Mesenchymal stem cell (in vitro differentiated cells and primary cell): Measurements from ENCODE around the gene PPEF1.

ENCODE experiments used
- DNase-seq: peaks from one replicate; pipeline ENCODE4 v3.0.0-alpha.2; 2013
- H2AFZ ChIP-seq: one replicate; pipeline ENCODE4 v1.6.1; 2013; ENCODE audit warnings: low read depth, mild to moderate bottlenecking, control low read depth, inconsistent platforms, low read length, moderate library complexity
- H2AK5ac ChIP-seq: 2 replicates; pipeline ENCODE4 v1.6.1; 2013; ENCODE audit warnings: low read length, moderate library complexity, mild to moderate bottlenecking, inconsistent platforms; ENCODE audit not compliant: severe bottlenecking
- H2BK120ac ChIP-seq: one replicate; pipeline ENCODE4 v1.6.1; 2013; ENCODE audit warnings: low read depth, mild to moderate bottlenecking, inconsistent platforms, low read length, moderate library complexity
- H2BK12ac ChIP-seq, 2 experiments: one replicate each; pipeline ENCODE4 v1.6.1; 2013; ENCODE audit warnings: inconsistent platforms in 2 of 2, low read length in 2 of 2, mild to moderate bottlenecking in 2 of 2, moderate library complexity in 2 of 2, control low read depth in 1 of 2
- H2BK15ac ChIP-seq: one replicate; pipeline ENCODE4 v1.6.1; 2013; ENCODE audit warnings: mild to moderate bottlenecking, low read depth, inconsistent platforms; ENCODE audit not compliant: poor library complexity, severe bottlenecking
- H2BK5ac ChIP-seq: 2 replicates; pipeline ENCODE4 v1.6.1; 2013; ENCODE audit warnings: low read depth, mild to moderate bottlenecking, low read length, control low read depth, inconsistent platforms; ENCODE audit not compliant: poor library complexity, severe bottlenecking
- H3K14ac ChIP-seq, 2 experiments: one replicate each; pipeline ENCODE4 v1.6.1; 2013; ENCODE audit warnings: inconsistent platforms in 2 of 2, low read length in 2 of 2, control low read depth in 1 of 2, mild to moderate bottlenecking in 1 of 2, moderate library complexity in 1 of 2
- H3K18ac ChIP-seq, 2 experiments: one replicate each; pipeline ENCODE4 v1.6.1; 2013; ENCODE audit warnings: inconsistent platforms in 2 of 2, low read length in 2 of 2, control low read depth in 1 of 2, low read depth in 1 of 2, mild to moderate bottlenecking in 1 of 2
- H3K23ac ChIP-seq, 2 experiments: one replicate each; pipeline ENCODE4 v1.6.1; 2013; ENCODE audit warnings: inconsistent platforms in 2 of 2, low read length in 2 of 2, mild to moderate bottlenecking in 2 of 2, moderate library complexity in 2 of 2, control low read depth in 1 of 2
- H3K27ac ChIP-seq: 2 replicates; pipeline ENCODE4 v1.5.1; 2013; ENCODE audit warnings: mild to moderate bottlenecking, moderate library complexity, low read length, control low read depth, inconsistent platforms; ENCODE audit not compliant: poor library complexity, severe bottlenecking
- H3K27me3 ChIP-seq, 2 experiments: 2 replicates each; pipeline versions ENCODE4 v1.6.1 to v1.7.0; 2013; ENCODE audit warnings: low read length in 2 of 2, mild to moderate bottlenecking in 2 of 2, moderate library complexity in 2 of 2, control low read depth in 1 of 2, inconsistent platforms in 1 of 2; ENCODE audit not compliant: control insufficient read depth in 1 of 2, insufficient read depth in 1 of 2
- H3K36me3 ChIP-seq, 2 experiments: 2 replicates each; pipeline versions ENCODE4 v1.6.1 to v1.7.0; 2013; ENCODE audit warnings: low read length in 2 of 2, control low read depth in 1 of 2, inconsistent platforms in 1 of 2, low read depth in 1 of 2, mild to moderate bottlenecking in 1 of 2; ENCODE audit not compliant: insufficient read depth in 2 of 2, control insufficient read depth in 1 of 2
- H3K4ac ChIP-seq, 2 experiments: one replicate each; pipeline ENCODE4 v1.6.1; 2013; ENCODE audit warnings: inconsistent platforms in 2 of 2, low read length in 2 of 2, mild to moderate bottlenecking in 2 of 2, moderate library complexity in 2 of 2, control low read depth in 1 of 2, low read depth in 1 of 2
- H3K4me1 ChIP-seq: 2 replicates; pipeline ENCODE4 v1.6.1; 2013; ENCODE audit warnings: low read depth, low read length, control low read depth; ENCODE audit not compliant: control insufficient read depth, insufficient read depth
- H3K4me2 ChIP-seq: 2 replicates; pipeline ENCODE4 v1.6.1; 2013; ENCODE audit warnings: low read length, mild to moderate bottlenecking, inconsistent platforms; ENCODE audit not compliant: poor library complexity, severe bottlenecking
- H3K4me3 ChIP-seq, 2 experiments: 2 replicates each; pipeline versions ENCODE4 v1.5.1 to v1.7.0; 2013; ENCODE audit warnings: low read length in 2 of 2, mild to moderate bottlenecking in 2 of 2, control low read depth in 1 of 2, low read depth in 1 of 2; ENCODE audit not compliant: insufficient read depth in 1 of 2
- H3K79me1 ChIP-seq: replicated peaks from 2 replicates; pipeline ENCODE4 v1.6.1; 2013; ENCODE audit warnings: mild to moderate bottlenecking, control low read depth, low read length, inconsistent platforms; ENCODE audit not compliant: poor library complexity, severe bottlenecking
- H3K9ac ChIP-seq: 2 replicates; pipeline ENCODE4 v1.7.0; 2013; ENCODE audit warnings: mild to moderate bottlenecking, low read length, moderate library complexity
- H3K9me3 ChIP-seq: 2 replicates; pipeline ENCODE4 v1.7.0; 2013; ENCODE audit warnings: mild to moderate bottlenecking, low read length; ENCODE audit not compliant: control insufficient read depth
- H4K8ac ChIP-seq: one replicate; pipeline ENCODE4 v1.6.1; 2013; ENCODE audit warnings: inconsistent platforms, mild to moderate bottlenecking, low read length, moderate library complexity
- H4K91ac ChIP-seq: one replicate; pipeline ENCODE4 v1.6.1; 2013; ENCODE audit warnings: mild to moderate bottlenecking, low read length, inconsistent platforms
- WGBS: methylation state at CpG from one replicate; pipeline ENCODE4 v1.1.7; 2013; ENCODE audit warnings: mixed read lengths; 5-methylcytosine and 5-hydroxymethylcytosine counted together

PPEF1 gene

DNA sequence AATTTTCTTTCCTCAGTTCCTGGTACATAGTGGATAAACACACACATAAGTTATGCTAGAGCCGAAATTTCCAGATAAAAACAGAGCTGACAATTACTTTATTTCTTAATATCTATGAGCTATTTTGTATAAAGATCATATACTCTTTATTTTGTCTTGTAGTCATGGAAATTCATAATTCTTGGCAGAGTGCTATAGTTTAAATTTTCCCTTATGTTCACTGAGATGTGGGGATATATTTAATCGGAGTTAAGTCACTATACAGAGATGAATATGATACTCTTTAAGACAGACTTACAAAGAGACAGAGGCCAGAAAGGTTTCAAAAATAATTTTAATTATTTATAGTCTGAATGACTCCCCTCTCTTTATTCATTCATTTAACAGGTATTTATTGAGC, 89.7 kb downstream of the PPEF1 start:
- Histone ChIP-seq H3K18ac (no peak overlapping the region), H2BK5ac (no peak overlapping the region), H2AK5ac (no peak overlapping the region), H3K9ac (no peak overlapping the region), H2BK15ac (no peak overlapping the region), H2BK120ac (no peak overlapping the region), H3K4me2 (no peak overlapping the region), H2AFZ (no peak overlapping the region), H4K91ac (no peak overlapping the region), H3K4me1 (no peaks in the 10 kb centered on the region), H4K8ac (no peak overlapping the region), H3K14ac (no peak overlapping the region), H2BK12ac (no peak overlapping the region), H3K23ac (no peak overlapping the region), H3K4me3 (no peak overlapping the region), H3K9me3 (no peaks in the 10 kb centered on the region), H3K79me1 (no peaks in the 10 kb centered on the region), H3K27ac (no peak overlapping the region), H3K27me3 (peaks cover 0 to 9% of the 10 kb centered on the region in 2 experiments), H3K4ac (no peak overlapping the region), H3K36me3 (no peaks in the 10 kb centered on the region)
- WGBS, result no CpG with 5 or more reads among the region's 2 CpGs
- no peak for DNase-seq

GRCh38 chrX:18799911-18800310, 92.5 kb downstream of the PPEF1 start:
- no peaks in the 10 kb centered on the region for H3K36me3 ChIP-seq
- H2BK120ac ChIP-seq, result no peak overlapping the region
- WGBS, result no CpG with 5 or more reads among the region's 2 CpGs
- no peak overlapping the region for H4K91ac ChIP-seq
- no peak overlapping the region for H3K23ac ChIP-seq
- H2BK5ac ChIP-seq, result no peak overlapping the region
- H4K8ac ChIP-seq, result no peak overlapping the region
- H3K18ac ChIP-seq, result no peak overlapping the region
- H2AK5ac ChIP-seq, result no peak overlapping the region
- no peak overlapping the region for H3K4me2 ChIP-seq
- H2AFZ ChIP-seq, result no peak overlapping the region
- no peak overlapping the region for H3K14ac ChIP-seq
- H3K9ac ChIP-seq, result no peak overlapping the region
- DNase-seq, result no peak
- H3K4ac ChIP-seq, result no peak overlapping the region
- no peak overlapping the region for H2BK12ac ChIP-seq
- H3K9me3 ChIP-seq, result no peaks in the 10 kb centered on the region
- no peaks in the 10 kb centered on the region for H3K4me1 ChIP-seq
- no peak overlapping the region for H2BK15ac ChIP-seq
- H3K27ac ChIP-seq, result no peak overlapping the region
- peaks cover 0 to 6% of the 10 kb centered on the region in 2 experiments for H3K27me3 ChIP-seq
- H3K79me1 ChIP-seq, result no peaks in the 10 kb centered on the region
- H3K4me3 ChIP-seq, result no peak overlapping the region

- no peak overlapping the region for H3K4me3 ChIP-seq
- no peaks in the 10 kb centered on the region for H3K79me1 ChIP-seq
- H2AK5ac ChIP-seq, result no peak overlapping the region
- H3K4ac ChIP-seq, result no peak overlapping the region
- H3K9me3 ChIP-seq, result no peaks in the 10 kb centered on the region
- H3K36me3 ChIP-seq, result no peaks in the 10 kb centered on the region
- H2BK15ac ChIP-seq, result no peak overlapping the region
- no peak overlapping the region for H3K4me2 ChIP-seq
- no peaks in the 10 kb centered on the region for H3K4me1 ChIP-seq
- no peak overlapping the region for H2BK120ac ChIP-seq
- no peaks in the 10 kb centered on the region for H3K27me3 ChIP-seq
- H3K9ac ChIP-seq, result no peak overlapping the region
- H4K8ac ChIP-seq, result no peak overlapping the region
- H2BK5ac ChIP-seq, result no peak overlapping the region
- no peak overlapping the region for H2BK12ac ChIP-seq
- H3K14ac ChIP-seq, result no peak overlapping the region
- H4K91ac ChIP-seq, result no peak overlapping the region
- no peak overlapping the region for H2AFZ ChIP-seq
- no peak overlapping the region for H3K18ac ChIP-seq
- H3K23ac ChIP-seq, result no peak overlapping the region
- no peak for DNase-seq
- H3K27ac ChIP-seq, result no peak overlapping the region
Observed at GRCh38 chrX:18809641-18810040, 102.2 kb downstream of the PPEF1 start.

DNA sequence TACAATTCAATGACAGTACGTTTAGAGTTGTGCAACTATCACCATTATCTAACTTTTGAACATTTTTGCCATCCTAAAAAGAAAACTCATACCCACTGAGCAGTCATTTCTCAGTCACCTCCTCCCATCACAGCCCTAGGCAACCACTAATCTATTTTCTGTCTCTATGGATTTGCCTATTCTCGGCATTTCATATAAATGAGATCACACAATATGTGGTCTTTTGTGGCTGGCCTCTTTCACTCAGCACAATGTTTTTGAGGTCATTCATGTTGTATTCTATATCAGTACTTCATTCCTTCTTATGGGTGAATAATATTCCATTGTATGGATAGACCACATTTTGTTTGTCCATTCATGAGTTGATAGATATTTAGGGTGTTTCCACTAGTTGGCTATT, 103.0 kb downstream of the PPEF1 start:
- Histone ChIP-seq H3K27me3 (no peaks in the 10 kb centered on the region), H3K18ac (no peak overlapping the region), H4K91ac (no peak overlapping the region), H2AK5ac (no peak overlapping the region), H3K4me3 (no peak overlapping the region), H3K4me1 (no peaks in the 10 kb centered on the region), H3K4ac (no peak overlapping the region), H2BK15ac (no peak overlapping the region), H3K79me1 (no peaks in the 10 kb centered on the region), H3K9ac (no peak overlapping the region), H3K14ac (no peak overlapping the region), H3K36me3 (no peaks in the 10 kb centered on the region), H3K9me3 (no peaks in the 10 kb centered on the region), H3K27ac (no peak overlapping the region), H4K8ac (no peak overlapping the region), H2BK5ac (no peak overlapping the region), H2BK120ac (no peak overlapping the region), H3K23ac (no peak overlapping the region), H2BK12ac (no peak overlapping the region), H2AFZ (no peak overlapping the region), H3K4me2 (no peak overlapping the region)
- 58% methylated on average over 1 of the region's 2 CpGs for WGBS
- no peak for DNase-seq
